Lung (tissue), 12 donors: Measurements from ENCODE around the gene ZFAND3. TPM values are rescaled to one million over a fixed set of nuclear protein-coding genes. Genes with fewer than 3 reads are reported as not detected.
"Not testable (repeated sequence)": the region's sequence is repeated elsewhere in the genome, so short reads cannot be mapped to it uniquely, and the experiment has no call there.

Source experiments
- ATAC-seq: fragments of 200-7000 bp; cut with Tn5 transposase; one replicate; pipeline ENCODE4 v1.9.1; 2020; ENCODE audit warnings: moderate number of reproducible peaks; ENCODE audit not compliant: insufficient read depth, low FRiP score
- DNase-seq, 3 donors: peaks; one replicate each; pipeline ENCODE4 v3.0.0-alpha.2; 2013 to 2017
- H3K27ac ChIP-seq, 2 donors: one replicate each; pipeline ENCODE4 v1.5.1; 2013; ENCODE audit warnings: mild to moderate bottlenecking in 2 of 2, moderate library complexity in 2 of 2, control low read depth in 1 of 2, inconsistent platforms in 1 of 2, low read depth in 1 of 2, low read length in 1 of 2
- H3K27me3 ChIP-seq, 3 donors: one replicate each; pipeline ENCODE4 v1.5.1; 2013; ENCODE audit warnings: low read length in 2 of 3; ENCODE audit not compliant: control insufficient read depth in 3 of 3, insufficient read depth in 3 of 3
- H3K36me3 ChIP-seq, 4 donors: one replicate each; pipeline ENCODE4 v1.5.1; 2013; ENCODE audit warnings: low read length in 4 of 4, mild to moderate bottlenecking in 1 of 4, moderate library complexity in 1 of 4; ENCODE audit not compliant: control insufficient read depth in 4 of 4, insufficient read depth in 4 of 4
- H3K4me1 ChIP-seq, 5 donors: one replicate each; pipeline ENCODE4 v1.5.1; 2013; ENCODE audit warnings: low read length in 5 of 5, mild to moderate bottlenecking in 2 of 5, moderate library complexity in 1 of 5; ENCODE audit not compliant: control insufficient read depth in 5 of 5, insufficient read depth in 5 of 5
- H3K4me3 ChIP-seq: one replicate; pipeline ENCODE4 v1.5.1; 2013; ENCODE audit warnings: mild to moderate bottlenecking, control low read depth, moderate library complexity
- H3K9ac ChIP-seq, 2 donors: one replicate each; pipeline ENCODE4 v1.5.1; 2013; ENCODE audit warnings: low read length in 2 of 2, control low read depth in 1 of 2; ENCODE audit not compliant: insufficient read depth in 1 of 2
- H3K9me3 ChIP-seq, 4 donors: one replicate each; pipeline ENCODE4 v1.5.1; 2013; ENCODE audit warnings: low read length in 3 of 4, mild to moderate bottlenecking in 1 of 4, moderate library complexity in 1 of 4; ENCODE audit not compliant: control insufficient read depth in 4 of 4, insufficient read depth in 3 of 4
- CTCF ChIP-seq: IDR thresholded peaks from 2 replicates; pipeline ENCODE4 v1.5.1; 2012; ENCODE audit warnings: mild to moderate bottlenecking; ENCODE audit errors: control extremely low read depth, extremely low read depth
- WGBS, 2 donors: extraction: QIAGEN DNeasy Blood & Tissue Kit; methylation state at CpG; one replicate each; pipeline ENCODE4 v1.1.7; 2013; 5-methylcytosine and 5-hydroxymethylcytosine counted together
- polyA plus RNA-seq, 2 donors: library from polyadenylated mRNA; stranded (reverse); fragments of 200-250 nt; gene quantifications; one replicate each; pipeline ENCODE4 v1.2.1, GENCODE V29; 2013
- total RNA-seq, 2 donors: library from RNA; depleted of rRNA in 1 of 2; stranded (reverse); fragments of >200 nt in 1 of 2; gene quantifications; one replicate each; pipeline ENCODE4 v1.2.1, GENCODE V29; 2014 to 2021
- donor health status: control.
- donor health status: control.
- donor health status: Bipolar disorder and iron deficiency.
- donor health status: healthy.
- donor health status: DM: yes; HTN: yes; CAD: no.

Gene ZFAND3
- total and polyA plus RNA-seq, 4 donors = 27.6 to 63.6 (median 51.3) TPM

DNA sequence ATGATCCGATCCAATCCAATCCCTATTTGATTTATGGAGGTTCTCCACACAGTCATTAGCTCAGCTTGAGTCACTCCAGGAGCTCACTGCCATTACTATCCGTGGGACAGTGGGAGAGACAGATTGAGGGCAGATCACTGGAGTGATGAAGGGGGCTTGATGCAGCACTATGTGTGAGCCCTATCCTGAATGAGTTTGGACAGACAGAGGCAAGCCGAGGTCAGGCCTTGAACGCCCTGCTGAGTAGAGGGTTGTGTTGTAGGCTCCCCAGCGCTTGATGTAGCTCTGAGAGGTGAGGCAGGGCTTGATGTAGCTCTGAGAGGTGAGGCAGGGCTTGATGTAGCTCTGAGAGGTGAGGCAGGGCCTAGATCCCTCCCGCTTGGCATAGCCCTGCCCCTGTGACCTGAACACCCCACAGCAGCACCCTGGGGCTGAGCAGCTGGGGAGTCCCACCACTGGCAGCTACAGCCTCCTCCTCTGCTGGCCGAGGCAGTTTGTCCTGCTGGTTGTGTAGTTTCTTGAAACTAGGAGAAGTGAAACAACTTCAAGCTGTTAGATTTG is 58.7 kb downstream of the ZFAND3 start:
- WGBS, 2 donors = 85 to 88% methylated on average over 7 of the region's 7 CpGs

GRCh38 chr6:37880602-37881001 is 61.1 kb downstream of the ZFAND3 start:
- H3K36me3 ChIP-seq, H3K27ac ChIP-seq, H3K9me3 ChIP-seq, H3K27me3 ChIP-seq, H3K9ac ChIP-seq, H3K4me3 ChIP-seq, ATAC-seq, DNase-seq: not testable (repeated sequence)
- H3K4me1 ChIP-seq = peaks cover 0 to 23% (median 6%) of the 10 kb centered on the region in 5 donors
- 71 to 88% methylated on average over 3 of the region's 5 CpGs for WGBS, 2 donors

More for the DNA sequence above, 58.7 kb downstream of the ZFAND3 start:
- no peak for TF ChIP-seq CTCF
- no peak overlapping the region for H3K27ac ChIP-seq
- H3K27me3 ChIP-seq = no peaks in the 10 kb centered on the region
- H3K4me3 ChIP-seq = no peak overlapping the region
- H3K9ac ChIP-seq = no peak overlapping the region
- H3K4me1 ChIP-seq = peaks cover 0 to 24% (median 6%) of the 10 kb centered on the region in 5 donors
- ATAC-seq = no peak
- H3K36me3 ChIP-seq = no peaks in the 10 kb centered on the region
- no peaks in the 10 kb centered on the region for H3K9me3 ChIP-seq
- no peak for DNase-seq

DNA sequence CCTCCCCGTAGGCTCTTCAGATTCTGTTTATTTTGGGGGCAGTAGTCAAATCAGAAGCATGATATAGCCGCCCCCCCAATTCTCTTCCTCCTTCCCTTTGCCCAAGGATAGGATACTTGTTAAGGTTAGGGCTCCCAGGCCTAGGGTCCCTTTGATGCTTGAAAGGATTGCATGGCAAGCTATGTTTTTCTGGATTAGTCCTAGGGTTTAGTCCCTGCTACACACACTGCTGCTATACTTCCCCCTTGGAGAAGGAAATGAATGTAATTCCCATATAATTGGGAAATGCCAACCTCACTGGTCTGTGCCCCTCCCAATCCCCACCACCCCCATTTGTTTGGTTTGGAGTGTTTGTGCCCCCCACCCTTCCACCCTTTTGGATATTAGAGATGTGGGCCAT is 62.8 kb downstream of the ZFAND3 start:
- Histone ChIP-seq H3K9ac (no peak overlapping the region), H3K9me3 (no peaks in the 10 kb centered on the region), H3K36me3 (no peaks in the 10 kb centered on the region), H3K4me1 (peaks cover 0 to 22% (median 8%) of the 10 kb centered on the region in 5 donors), H3K27me3 (no peaks in the 10 kb centered on the region), H3K27ac (no peak overlapping the region), H3K4me3 (no peak overlapping the region)
- ATAC-seq (no peak), DNase-seq (no peak)
- no peak for TF ChIP-seq CTCF
- WGBS, 2 donors = 84 to 98% methylated on average over 2 of the region's 2 CpGs

DNA sequence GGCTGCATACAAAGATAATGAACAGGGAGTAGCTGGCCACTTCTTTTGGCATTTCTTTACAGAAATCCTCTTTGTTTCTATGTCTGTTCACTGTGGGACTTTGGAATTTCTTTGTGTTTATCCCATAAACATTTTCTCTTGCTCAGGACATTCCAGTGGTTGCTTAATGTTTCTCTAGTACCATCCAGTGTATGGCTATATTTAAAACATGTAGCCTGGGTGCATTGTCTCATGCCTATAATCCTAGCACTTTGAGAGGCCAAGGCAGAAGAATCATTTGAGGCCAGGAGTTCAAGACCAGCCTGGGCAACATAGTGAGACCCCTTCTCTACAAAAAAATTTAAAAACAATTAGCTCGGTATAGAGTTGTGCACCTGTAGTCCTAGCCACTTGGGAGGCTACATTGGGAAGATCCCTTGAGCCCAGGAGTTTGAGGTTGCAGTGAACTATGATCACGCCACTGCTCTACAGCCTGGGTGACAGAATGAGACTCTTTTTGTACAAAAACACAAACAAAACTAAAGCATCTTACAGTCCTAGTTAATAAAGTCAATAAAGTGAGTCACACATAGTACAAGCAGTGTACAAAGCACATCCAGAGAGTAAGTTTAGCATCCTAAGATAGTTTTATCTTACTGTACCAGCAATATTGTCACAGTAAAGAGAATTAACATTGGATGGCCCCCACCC is 63.3 kb downstream of the ZFAND3 start:
- no peak overlapping the region for H3K4me3 ChIP-seq
- DNase-seq (peak in 2 of 3 donors; percentile 49 to 61), ATAC-seq (no peak)
- H3K27me3 ChIP-seq = no peaks in the 10 kb centered on the region
- H3K4me1 ChIP-seq = peaks cover 0 to 19% (median 3%) of the 10 kb centered on the region in 5 donors
- no peak for TF ChIP-seq CTCF
- 97 to 98% methylated on average over 2 of the region's 2 CpGs for WGBS, 2 donors
- no peaks in the 10 kb centered on the region for H3K36me3 ChIP-seq
- no peak overlapping the region for H3K9ac ChIP-seq
- H3K9me3 ChIP-seq = no peaks in the 10 kb centered on the region
- H3K27ac ChIP-seq = no peak overlapping the region
